Measurements from ENCODE around the gene SLC6A18.

- TF ChIP-seq ZNF24 (IDR thresholded peaks at IDR 0.05) (no peak), SRF (IDR thresholded peaks at IDR 0.05; ENCODE audit: low read depth in 2 of 2, low read length in 2 of 2) (no peak), ELK1 (IDR thresholded peaks at IDR 0.05; ENCODE audit: low read depth, low read length) (no peak), CTCF (IDR thresholded peaks at IDR 0.05 in 2 of 3, conservative IDR thresholded peaks at IDR 0.05 in 1 of 3; ENCODE audit: control insufficient read depth in 2 of 3, extremely low read depth in 1 of 3, insufficient read depth in 1 of 3, low read depth in 3 of 3, low read length in 3 of 3) (no peak), REST (IDR thresholded peaks at IDR 0.05; ENCODE audit: low read depth, low read length) (no peak), SUZ12 (IDR thresholded peaks at IDR 0.05; ENCODE audit: unreplicated experiment) (no peak), IRF3 (IDR thresholded peaks at IDR 0.05) (no peak), CREB1 (IDR thresholded peaks at IDR 0.05; ENCODE audit: low read depth) (no peak), RBBP5 (conservative IDR thresholded peaks at IDR 0.05) (no peak), MAX (IDR thresholded peaks at IDR 0.05; ENCODE audit: low read depth, low read length) (no peak), YY1 (IDR thresholded peaks at IDR 0.05; ENCODE audit: low read depth, low read length) (no peak), GABPA (IDR thresholded peaks at IDR 0.05; ENCODE audit: low read depth) (no peak), IRF5 (IDR thresholded peaks at IDR 0.05; ENCODE audit: borderline replicate concordance) (no peak)
Observed at GRCh38 chr5:1185629-1186350, 39.4 kb upstream of the SLC6A18 start.
